ENCODE data around the gene SLC2A6.
A peak's percentile ranks its signal among the peaks of the same experiment; 100 is the strongest.

Gene SLC2A6, protein sequence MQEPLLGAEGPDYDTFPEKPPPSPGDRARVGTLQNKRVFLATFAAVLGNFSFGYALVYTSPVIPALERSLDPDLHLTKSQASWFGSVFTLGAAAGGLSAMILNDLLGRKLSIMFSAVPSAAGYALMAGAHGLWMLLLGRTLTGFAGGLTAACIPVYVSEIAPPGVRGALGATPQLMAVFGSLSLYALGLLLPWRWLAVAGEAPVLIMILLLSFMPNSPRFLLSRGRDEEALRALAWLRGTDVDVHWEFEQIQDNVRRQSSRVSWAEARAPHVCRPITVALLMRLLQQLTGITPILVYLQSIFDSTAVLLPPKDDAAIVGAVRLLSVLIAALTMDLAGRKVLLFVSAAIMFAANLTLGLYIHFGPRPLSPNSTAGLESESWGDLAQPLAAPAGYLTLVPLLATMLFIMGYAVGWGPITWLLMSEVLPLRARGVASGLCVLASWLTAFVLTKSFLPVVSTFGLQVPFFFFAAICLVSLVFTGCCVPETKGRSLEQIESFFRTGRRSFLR

DNA sequence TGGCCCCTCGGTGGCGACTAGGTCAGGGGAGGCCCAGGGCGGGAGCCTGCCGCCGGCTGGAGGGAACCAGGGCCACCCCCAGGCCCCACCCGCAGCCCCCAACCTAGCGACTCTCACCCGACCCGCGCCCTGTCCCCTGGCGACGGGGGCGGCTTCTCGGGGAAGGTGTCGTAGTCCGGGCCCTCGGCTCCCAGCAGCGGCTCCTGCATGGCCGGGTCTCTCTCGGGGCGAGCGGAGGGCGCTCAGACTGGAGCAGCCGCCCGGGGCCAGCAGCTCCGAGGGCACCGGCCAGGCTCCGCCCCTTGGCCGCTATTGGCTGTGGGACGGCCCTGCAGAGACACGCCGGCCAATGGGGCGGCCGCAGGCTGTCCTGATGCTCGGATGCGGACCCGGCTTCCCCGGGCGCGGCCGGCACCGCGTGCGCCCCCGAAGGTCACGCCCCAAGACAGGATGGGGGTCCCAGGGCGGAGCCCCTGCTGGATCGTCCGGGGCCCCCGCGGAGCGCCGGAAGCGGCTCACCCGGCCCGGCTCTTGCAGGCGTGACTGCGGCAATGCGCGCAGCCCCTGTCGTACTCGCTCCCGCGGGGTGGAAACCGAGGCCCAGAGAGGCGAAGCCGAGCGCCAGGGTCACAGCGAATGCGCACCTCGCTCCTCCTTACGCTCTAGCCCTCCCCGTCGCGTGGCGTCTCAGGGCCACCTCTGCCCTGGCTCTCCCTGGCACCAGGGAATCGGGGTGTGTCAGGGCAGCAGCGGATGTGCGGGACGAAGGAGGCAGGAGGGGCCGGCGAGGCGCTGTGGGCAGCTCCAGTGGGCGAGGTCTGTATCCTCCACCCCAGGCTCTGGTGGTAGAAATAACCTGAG lies at the start of gene SLC2A6:
Gene SLC2A6, minus strand, starts transcription at position 249 of the 861 bp plus-strand sequence. Its CDS starts 40 bp downstream, at position 209.
- peak; percentile 70 for DNase-seq

DNA sequence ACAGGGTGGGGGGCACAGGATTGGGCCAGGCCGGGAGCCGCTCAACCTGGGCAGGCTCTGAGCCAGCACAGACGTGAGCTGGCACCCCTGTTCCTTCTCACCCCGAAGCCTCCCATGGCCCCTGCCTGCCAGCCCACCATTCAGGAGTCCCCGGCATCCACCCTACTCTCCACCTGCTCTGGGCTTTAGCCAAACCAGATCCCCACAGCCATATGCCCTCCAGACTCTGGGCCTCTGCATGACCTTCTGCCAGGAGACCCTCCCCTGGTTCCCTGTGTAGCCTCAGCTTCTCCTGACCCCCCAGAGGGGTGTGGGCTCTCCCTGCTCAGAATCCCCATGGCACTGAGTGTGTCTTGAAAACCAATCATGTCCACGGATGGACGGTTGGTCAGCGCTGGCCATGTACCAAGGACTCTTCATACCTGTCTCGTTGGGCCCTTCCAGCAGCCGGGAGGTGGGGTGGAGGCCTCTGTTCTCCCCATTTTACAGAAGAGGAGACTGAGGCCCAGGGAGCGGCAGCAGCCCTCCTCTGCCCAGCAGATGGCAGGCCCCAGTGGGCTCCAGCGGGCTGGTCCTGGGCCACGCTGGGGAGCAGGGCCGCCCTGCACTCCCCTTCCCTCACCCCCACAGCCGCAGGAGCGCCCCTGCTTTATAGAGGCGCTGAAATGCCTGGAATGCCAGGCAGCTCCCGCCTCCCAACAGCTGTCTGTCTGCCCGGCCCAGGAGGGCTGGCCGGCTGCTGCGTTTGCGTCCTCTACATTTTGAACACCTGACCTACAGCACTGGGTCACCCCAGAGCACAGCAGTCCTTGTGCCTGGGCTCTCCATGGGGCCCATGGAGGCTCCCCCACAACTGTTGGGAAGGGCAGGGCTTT lies 49.3 kb upstream of the SLC2A6 start:
- DNase-seq, result no peak

DNA sequence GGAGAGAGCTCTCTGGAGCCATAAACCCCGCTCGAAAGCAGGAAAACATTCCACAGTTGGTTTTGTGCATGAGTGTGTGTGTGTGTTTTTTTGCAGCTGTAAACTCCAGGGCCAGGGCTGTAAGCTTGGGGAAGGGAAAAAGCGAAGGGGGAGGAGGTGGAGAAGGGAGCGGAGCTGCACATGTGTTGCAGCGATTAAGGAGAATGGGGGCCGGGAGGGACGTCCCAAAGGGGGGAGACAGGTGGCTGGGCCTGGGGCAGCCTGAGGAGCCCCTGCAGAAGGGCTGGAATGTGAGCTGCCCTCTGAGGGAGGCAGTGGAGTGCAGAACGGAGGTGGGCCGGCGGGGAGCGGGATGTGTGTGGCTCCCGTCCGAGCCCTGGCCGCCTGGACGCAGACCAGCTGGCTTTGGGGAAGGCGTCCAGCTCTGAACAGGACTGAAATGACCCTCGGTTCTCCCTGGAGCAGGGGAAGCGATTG lies 48.6 kb upstream of the SLC2A6 start:
- no peak for DNase-seq

DNA sequence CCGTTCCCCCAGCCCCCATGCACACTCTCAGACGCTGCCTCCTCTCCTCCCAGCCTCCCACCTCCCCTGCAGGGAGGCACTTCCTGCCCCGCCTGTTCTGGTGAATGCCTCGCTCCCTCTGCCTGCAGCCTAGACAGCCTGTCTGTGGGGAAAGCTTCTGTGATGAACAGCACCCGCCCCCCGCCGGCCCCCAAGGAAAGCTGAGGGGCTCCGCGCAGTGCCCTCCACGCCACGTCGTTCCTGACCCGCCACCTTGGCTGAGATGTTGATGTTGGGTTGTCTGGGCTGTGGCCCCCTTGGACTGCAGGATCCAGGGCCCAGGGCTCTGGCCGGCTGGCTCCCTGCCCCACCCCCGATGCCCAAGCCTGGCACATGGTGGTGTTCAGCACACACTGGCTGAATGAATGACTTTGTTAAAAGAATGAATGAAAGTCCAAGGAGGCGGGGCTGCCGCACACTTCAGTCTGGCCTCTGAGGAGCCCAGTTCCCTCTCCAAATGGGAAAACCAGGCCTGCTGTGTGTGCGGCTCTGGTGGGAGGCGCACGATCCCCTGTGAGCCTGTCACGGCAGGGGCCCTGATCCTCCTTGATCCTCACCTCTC lies 47.9 kb upstream of the SLC2A6 start:
- no peak for DNase-seq

DNA sequence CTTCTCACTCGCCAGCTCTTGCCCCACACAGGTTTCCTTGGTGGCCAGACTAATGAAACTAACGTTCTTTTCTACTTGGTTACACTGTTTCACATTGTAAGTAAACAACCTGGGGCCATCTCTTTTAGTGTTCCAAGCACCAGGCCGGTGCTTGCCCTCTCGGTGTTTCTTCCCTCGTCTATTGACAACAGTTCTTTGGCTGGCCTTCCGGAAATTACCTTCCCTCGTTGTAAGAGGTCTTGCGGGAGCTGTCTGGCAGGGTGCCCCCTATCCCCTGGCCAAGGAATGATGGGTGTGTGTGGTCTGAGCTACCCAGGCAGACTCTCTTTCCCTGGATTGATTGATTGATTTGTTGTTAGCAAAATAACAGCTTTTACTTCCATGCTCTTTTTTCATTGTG lies 46.8 kb upstream of the SLC2A6 start:
- no peak for DNase-seq

DNA sequence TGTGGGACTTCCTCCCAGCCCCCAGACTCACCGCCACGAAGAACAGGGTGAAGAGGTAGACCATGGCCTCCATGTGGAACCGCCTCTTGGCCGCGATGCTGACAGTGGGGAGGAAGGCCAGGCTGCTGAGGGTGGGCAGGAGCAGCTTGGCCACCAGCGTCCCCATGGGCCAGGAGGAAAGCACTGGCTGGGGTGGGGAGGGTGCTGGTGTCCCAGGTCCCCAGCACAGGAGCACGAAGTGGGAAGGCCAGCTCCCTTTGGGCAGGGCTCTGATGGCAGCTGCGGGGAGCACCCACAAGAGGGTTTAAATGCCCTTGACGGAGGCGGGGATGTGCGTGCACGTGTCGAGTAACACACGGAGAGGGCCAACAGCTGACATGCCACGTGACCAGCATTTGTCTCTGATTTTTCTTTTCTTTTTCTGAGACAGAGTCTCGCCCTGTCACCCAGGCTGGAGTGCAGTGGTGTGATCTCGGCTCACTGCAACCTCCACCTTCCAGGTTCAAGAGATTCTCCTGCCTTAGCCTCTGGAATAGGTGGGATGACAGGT lies 45.9 kb upstream of the SLC2A6 start, which contains the start of gene MYMK:
Gene MYMK, minus strand, starts transcription at position 281 of the 550 bp plus-strand sequence. Its CDS starts 115 bp downstream, at position 166.
- DNase-seq, result no peak

DNA sequence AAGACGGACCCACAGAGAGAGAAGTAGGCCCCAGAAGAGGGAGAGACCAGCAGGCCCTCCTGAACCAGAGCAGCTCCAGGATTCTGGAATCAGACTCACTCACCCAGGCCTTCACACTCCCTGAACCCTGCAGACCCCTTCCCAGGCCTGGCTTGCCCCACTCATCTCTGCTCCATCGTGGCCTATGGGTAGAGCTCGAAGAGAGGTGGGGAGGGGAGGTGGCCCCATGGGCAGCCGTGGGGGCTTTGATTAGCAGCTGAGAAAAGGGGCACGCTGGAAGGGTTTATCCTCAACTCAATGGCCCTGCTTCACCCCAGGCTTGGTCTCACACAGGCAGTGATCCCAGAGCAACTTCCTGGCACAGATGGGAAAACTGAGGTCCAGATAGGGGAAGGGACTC lies 45.2 kb upstream of the SLC2A6 start:
- DNase-seq, result no peak

DNA sequence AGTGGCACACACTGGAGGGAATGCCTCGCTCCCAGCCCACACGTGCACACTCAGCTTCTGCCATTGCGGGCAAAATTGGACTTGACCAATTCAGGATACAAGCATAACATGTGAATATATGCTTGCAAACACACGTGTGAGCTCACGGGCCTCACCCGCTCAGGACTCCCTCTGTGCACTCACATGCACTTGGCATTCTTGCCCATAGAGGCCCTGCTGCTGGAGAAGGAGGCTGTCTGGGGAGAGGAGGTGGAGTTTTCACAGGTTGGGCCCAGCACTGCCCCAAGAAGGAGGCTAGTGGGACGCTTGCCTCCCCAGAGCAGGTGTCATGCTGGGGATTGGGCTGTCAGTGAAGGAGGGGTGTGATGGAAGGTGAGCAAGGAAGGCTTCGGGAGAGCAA lies 44.2 kb upstream of the SLC2A6 start:
- no peak for DNase-seq

DNA sequence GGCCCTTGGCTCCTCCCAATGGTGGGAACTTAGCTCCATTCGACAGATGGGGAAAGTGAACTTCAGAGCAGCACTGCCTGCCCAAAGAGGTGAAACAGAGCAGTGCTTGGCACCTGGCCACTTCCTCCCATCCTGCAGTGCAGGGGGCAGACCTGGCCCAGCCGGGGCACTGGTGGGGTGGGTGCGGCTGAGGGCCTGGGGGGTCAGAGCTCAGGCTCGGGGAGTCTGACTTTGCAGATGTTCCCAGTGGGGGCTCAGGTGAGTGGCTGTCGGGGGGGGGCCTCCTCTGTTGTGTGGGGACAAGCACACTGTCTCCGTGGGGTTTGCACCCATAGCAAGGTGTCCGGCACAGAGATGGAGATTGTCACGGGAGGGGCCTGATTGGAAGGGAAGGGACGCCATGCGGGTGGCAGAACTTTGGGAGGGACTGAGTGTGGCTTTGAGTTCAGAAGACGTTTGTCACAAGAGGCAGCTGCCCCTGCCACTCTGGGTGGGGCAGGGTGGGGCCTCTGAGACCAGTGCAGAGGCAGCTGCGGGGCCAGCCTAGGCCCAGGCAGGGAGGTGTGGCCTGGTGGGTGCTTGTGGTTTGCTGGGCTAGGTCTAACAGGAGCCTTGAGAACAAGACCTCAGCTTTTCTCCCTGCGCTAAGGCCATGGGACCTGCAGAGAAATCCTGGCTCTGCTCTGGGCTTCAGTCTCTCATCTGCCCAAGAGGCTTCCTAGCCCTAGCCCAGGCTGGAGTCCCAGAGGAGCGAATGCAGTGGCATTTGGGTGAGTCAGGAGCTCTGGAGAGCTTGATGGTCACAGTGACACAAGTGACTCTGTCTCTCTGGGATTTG lies 43.4 kb upstream of the SLC2A6 start:
- DNase-seq, result no peak

DNA sequence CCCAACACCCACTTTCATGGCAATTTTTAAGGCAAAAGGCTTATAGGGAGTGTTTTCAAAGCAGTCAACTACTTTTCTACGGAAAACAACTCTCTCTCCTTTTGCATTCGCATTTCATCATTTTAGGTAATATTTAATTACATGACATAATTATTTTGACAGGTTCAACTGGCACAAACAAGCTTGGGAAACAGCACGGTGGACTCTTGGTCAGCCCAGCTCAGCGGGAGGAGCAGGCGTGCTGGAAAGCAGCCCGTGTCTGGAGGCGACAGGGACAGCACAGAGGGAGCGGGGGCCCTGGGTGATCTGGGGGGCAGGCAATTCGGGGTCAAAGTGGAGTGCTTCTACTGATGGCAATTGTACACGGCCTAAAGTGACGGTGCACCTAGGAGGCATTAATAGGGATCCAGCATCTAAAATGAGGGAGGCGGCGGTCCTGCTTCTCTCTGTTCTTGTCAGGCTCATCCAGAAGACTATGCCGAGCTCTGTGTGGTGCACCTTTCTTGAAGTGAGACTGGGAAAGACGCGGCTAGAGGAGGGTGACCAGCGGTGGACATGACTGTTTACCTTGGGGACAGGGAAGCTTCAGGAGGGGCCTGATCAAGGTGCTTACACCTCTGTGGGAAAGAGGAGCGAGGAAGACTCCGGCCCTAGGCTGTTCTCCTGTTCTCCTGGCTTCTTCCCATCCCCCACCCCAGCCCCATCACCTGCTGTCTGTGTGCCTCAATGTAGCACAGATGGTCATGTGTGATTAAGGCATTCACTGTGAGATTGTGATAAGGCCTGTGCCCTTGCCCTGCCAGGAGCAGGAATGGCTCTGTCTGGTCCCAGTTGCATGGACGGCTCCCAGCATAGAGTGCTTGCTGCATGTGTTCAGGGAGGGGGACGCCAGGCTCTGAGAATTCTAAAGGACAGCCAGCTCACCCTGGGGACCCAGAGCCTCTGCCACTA lies 42.5 kb upstream of the SLC2A6 start:
- no peak for DNase-seq

DNA sequence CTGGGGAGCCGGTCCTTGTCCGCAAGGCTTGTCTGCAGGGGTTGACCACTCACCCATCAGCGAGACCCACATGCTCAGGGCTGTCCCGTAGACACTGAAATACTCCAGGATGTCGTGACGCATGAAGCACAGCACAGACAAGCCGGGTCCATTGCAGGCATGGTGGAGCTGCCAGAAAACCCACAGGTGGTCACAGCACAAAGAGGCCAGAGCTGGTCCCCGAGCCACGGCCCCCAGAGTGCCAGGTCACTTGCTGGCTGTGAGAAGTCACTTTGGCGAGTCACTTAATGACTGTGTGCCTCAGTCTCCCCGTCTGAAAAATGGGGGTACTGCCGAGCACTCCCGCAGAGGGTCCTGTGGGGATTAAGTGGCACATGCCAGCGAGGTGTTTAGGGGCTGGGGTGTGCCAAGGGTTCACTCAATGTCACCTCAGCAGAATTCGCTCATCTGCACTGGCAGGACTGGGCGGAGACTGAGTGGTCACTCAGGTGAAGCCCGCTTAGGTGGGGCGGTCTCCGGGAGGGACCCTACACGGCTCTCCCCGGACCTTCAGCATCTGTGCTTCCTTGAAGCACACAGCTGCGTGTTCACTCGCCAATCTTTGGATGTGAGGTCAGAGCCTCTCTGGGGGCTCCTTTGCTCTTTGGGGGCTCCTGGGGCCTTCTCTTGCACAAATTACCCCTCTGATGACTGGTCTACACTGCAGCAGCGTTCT lies 41.4 kb upstream of the SLC2A6 start:
- no peak for DNase-seq

DNA sequence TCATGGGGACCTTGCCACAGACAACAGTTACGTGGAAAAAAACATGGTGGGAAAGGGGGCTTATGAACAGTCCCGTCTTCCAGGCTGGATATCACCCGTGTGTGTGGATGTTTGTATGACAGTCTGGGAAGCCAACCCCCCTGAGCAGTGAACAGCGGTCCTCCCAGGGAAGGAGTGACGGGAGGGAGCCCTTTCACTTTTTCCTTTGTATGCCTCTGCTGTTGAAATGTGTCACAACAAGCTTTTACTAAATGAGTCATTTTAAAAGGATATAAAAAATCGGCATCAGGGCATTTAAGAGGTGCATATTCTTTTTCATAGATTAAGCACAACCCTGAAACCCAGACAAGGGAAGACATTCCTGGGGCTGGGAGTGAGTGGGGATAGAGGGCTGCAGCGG lies 40.8 kb upstream of the SLC2A6 start:
- DNase-seq, result no peak

DNA sequence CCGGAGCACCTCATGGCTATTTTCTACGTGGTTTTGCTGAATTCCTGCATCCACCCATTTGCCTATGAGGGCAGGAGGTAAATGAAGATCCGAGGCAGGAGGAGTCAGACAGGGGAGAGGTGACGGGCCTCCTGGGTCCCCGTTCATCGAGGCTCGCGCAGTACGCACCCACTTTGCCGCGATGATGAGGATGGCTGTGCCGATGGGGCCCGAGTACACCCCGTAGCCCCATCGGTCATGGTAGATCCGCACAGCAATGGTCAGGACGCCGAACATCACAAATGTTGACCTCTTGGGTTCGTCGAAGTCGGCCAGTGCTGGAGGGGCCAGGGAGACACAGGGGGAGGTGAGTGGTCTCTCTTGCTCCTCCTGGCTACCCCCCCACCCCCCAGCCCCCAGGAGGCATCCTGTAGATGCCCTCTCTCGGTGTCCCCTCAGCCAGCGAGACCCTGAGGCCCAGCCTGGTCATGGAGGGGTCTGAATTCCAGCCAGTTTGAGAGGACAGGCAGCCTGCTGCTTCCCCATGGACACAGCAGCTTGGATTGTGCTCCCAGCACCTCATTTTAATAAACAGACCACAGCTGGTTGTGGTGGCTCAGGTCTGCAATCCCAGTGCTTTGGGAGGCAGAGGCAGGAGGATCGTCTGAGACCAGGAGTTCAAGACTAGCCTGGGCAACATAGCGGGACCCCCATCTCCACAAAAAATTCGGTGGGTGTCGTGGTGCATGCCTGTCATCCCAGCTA lies 40.0 kb upstream of the SLC2A6 start:
- no peak for DNase-seq

DNA sequence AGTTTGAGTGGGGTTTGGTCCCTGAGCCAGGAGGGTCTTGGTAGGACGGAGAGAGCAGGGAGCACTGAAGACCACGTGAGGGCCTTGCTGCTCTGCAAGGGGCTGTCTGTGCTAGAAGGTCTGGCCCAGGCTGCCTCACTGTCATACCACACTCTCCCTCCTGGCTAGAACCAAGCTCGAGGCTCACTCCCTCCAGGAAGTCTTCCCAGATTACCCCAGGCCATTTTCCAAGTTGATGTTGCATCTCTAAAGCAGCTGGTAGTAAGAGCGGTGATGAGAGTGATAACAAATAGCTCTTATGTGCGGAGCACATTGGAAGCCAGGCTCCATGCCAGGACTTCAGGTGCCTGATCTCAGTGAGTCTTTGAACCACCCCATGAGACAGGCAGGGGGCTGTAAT lies 39.3 kb upstream of the SLC2A6 start:
- DNase-seq, result no peak

DNA sequence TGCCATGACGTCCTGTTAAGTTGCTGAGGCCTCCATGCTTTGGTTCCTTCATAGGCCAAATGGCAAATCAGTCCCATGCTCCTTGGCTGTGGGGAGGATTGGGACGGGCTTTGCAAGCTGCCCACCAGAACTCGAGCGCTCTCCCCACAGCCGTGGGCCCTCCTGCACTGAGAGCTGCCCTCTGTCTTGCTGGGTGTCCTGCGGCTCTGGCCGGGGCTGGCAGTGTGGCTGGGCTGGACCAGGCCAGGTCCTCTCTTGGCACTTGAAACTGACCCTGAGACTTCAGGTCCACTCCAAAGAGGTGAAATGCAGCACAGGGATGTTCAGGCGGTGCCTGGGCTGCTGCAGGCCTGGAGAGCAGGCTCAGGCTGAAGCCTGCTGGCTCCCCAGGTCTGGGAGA lies 38.8 kb upstream of the SLC2A6 start:
- DNase-seq, result no peak

DNA sequence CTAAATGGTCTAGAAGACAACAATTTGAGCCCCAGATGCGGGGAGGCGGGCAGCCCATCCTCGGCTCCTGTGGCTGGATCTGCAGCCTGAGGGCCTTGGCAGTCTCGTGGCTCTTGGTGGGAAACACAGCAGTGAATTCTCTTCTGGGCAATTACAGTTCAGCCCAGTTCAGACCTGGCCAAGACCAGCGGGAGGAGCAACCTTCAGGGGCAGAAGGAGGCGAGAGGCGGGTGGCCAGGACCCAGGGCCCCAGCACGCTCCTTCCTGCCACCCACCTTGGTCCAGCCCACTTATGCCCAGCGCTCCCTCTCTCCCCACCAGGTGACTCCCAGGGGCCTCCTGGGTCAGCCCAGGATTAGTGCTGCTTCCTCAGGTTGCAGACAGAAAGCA lies 38.1 kb upstream of the SLC2A6 start:
- no peak for DNase-seq

DNA sequence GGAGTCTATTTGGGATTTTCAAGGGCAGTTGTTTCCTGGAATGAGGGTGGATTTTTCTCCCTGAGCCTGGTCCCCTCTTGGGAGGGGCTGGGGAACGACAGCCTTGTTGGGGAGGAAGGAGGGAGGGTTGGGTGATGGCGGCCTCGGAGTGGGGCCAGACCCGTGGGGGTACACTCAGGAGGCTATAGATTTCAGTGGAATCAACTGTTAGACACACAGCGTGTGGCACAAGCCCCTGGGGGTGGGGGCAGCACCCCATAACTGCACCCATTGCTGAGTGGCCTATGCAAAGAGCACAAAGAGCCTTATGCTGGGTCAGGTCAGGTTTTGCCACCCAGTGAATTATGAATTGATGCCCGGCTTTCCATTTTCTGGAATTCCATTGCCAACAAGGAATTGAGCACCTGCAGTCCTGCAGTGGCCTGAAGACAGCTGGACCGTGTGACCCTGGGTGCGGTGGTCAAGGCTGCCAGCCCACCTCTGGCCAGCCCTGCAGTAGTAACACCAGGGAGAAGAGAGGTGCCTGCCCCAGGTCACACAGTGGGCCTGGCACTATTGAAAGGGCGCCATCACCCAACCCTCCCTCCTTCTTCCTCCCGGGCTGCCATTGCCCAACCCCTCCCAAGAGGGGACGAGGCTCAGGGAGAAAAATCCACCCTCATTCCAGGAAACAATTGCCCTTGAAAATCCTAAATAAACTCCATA lies 37.5 kb upstream of the SLC2A6 start:
- no peak for DNase-seq

Measured in T1000 (cell line).